Prostate gland (tissue), 2 donors: Measurements from ENCODE around the gene EIF4EBP2.

ENCODE experiments used
- POLR2A ChIP-seq: fragments of 450-650 bp; IDR thresholded peaks from one replicate; pipeline ENCODE4 v1.6.1; 2016; ENCODE audit warnings: antibody characterized with exemption, mild to moderate bottlenecking
- TF ChIP-seq, protein P1 (sequence below), 4 experiments: fragments of 200-600 bp in 2 of 4; fragments of 450-650 bp in 2 of 4; sonication (generic) in 2 of 4; IDR thresholded peaks; 1 replicate in 3 of 4; 2 replicates in 1 of 4; pipeline ENCODE4 v1.5.1; 2016 to 2019; ENCODE audit warnings: antibody characterized with exemption in 4 of 4, mild to moderate bottlenecking in 2 of 4, moderate library complexity in 2 of 4

DNA sequence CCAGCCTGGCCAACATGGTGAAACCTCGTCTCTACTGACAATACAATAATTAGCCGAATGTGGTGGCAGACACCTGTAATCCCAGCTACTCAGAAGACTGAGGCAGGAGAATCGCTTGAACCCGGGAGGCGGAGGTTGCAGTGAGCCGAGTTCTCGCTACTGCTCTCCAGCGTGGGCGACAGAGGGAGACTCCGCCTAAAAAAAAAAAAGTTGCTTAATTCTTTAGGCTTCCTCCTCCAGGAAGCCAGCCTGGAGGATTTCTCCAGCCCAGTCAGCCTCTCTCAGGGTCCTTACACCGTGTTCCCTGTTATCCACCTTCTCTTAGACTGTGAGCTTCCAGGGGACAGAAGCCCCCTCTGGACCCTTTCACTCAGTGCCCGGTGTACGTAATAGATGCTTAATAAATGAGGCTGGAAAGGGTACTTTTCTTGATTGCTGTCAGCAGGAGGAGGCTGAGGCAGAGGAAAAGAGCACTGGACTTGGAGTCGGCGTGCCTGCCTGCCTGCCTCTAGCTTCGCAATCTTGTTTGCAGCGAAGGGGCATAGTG lies 53.9 kb downstream of the EIF4EBP2 start:
- TF ChIP-seq, protein P1, sequence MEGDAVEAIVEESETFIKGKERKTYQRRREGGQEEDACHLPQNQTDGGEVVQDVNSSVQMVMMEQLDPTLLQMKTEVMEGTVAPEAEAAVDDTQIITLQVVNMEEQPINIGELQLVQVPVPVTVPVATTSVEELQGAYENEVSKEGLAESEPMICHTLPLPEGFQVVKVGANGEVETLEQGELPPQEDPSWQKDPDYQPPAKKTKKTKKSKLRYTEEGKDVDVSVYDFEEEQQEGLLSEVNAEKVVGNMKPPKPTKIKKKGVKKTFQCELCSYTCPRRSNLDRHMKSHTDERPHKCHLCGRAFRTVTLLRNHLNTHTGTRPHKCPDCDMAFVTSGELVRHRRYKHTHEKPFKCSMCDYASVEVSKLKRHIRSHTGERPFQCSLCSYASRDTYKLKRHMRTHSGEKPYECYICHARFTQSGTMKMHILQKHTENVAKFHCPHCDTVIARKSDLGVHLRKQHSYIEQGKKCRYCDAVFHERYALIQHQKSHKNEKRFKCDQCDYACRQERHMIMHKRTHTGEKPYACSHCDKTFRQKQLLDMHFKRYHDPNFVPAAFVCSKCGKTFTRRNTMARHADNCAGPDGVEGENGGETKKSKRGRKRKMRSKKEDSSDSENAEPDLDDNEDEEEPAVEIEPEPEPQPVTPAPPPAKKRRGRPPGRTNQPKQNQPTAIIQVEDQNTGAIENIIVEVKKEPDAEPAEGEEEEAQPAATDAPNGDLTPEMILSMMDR (IDR thresholded peaks at IDR 0.05), result no peak
- TF ChIP-seq POLR2A, result no peak
